Hepatocyte (in vitro differentiated cells): ENCODE results near the gene TLX2. TPM values are rescaled to one million over a fixed set of nuclear protein-coding genes. Genes with fewer than 3 reads are reported as not detected.

Experiments used
- DNase-seq: peaks from one replicate; pipeline ENCODE4 v3.0.0-alpha.2; 2016; ENCODE audit warnings: low spot score
- H2AFZ ChIP-seq: fragments of 200-600 bp; sonication (generic); 2 replicates; pipeline ENCODE4 v1.6.0; 2016; ENCODE audit warnings: antibody characterized with exemption, mild to moderate bottlenecking
- H3K27ac ChIP-seq: fragments of 200-600 bp; sonication (generic); 2 replicates; pipeline ENCODE4 v1.5.1; 2016; ENCODE audit warnings: mild to moderate bottlenecking
- H3K27me3 ChIP-seq: fragments of 200-600 bp; sonication (generic); 2 replicates; pipeline ENCODE4 v1.6.1; 2016
- H3K36me3 ChIP-seq: fragments of 200-600 bp; sonication (generic); replicated peaks from 2 replicates; pipeline ENCODE4 v1.5.1; 2016; ENCODE audit warnings: low read depth; ENCODE audit not compliant: insufficient read depth
- H3K4me1 ChIP-seq: fragments of 200-600 bp; sonication (generic); 2 replicates; pipeline ENCODE4 v1.5.1; 2016; ENCODE audit warnings: mild to moderate bottlenecking, moderate library complexity; ENCODE audit not compliant: insufficient read depth
- H3K4me2 ChIP-seq: fragments of 200-600 bp; sonication (generic); 2 replicates; pipeline ENCODE4 v1.6.0; 2016
- H3K4me3 ChIP-seq: fragments of 200-600 bp; sonication (generic); 2 replicates; pipeline ENCODE4 v1.5.1; 2016; ENCODE audit warnings: mild to moderate bottlenecking
- H3K79me2 ChIP-seq: fragments of 200-600 bp; sonication (generic); 2 replicates; pipeline ENCODE4 v1.6.0; 2017; ENCODE audit warnings: mild to moderate bottlenecking
- H3K9me2 ChIP-seq: fragments of 200-600 bp; sonication (generic); replicated peaks from 2 replicates; pipeline ENCODE4 v1.6.0; 2017; ENCODE audit warnings: mild to moderate bottlenecking; ENCODE audit not compliant: insufficient read depth
- H3K9me3 ChIP-seq: fragments of 200-600 bp; sonication (generic); 2 replicates; pipeline ENCODE4 v1.5.1; 2016; ENCODE audit warnings: low read depth, mild to moderate bottlenecking
- H4K20me1 ChIP-seq: fragments of 200-600 bp; sonication (generic); 2 replicates; pipeline ENCODE4 v1.6.0; 2016; ENCODE audit warnings: mild to moderate bottlenecking; ENCODE audit not compliant: insufficient read depth, poor library complexity, severe bottlenecking
- CTCF ChIP-seq: fragments of 200-600 bp; sonication (generic); IDR thresholded peaks from 2 replicates; pipeline ENCODE4 v1.5.1; 2016; ENCODE audit warnings: antibody characterized with exemption, mild to moderate bottlenecking; ENCODE audit not compliant: poor library complexity
- EZH2 ChIP-seq: fragments of 200-600 bp; sonication (generic); IDR thresholded peaks from 2 replicates; pipeline ENCODE4 v1.6.1; 2016; ENCODE audit warnings: antibody characterized with exemption, mild to moderate bottlenecking, borderline replicate concordance
- EZH2phosphoT487 ChIP-seq: fragments of 200-600 bp; sonication (generic); IDR thresholded peaks from one replicate; pipeline ENCODE4 v1.6.1; 2018; ENCODE audit warnings: antibody characterized with exemption, mild to moderate bottlenecking, low read depth, moderate library complexity; ENCODE audit not compliant: unreplicated experiment, severe bottlenecking
- WGBS: methylation state at CpG from one replicate; pipeline ENCODE4 v1.1.6; 2016; ENCODE audit warnings: low lambda C conversion rate; ENCODE audit errors: missing lambda C conversion rate; 5-methylcytosine and 5-hydroxymethylcytosine counted together
- polyA plus RNA-seq: library from polyadenylated mRNA; unstranded; fragments of >200 nt; fragmentation: Nextera tagmentation; extraction: Ambion mirVana; gene quantifications from 2 replicates; pipeline ENCODE4 v1.2.1, GENCODE V29; 2016
- total RNA-seq: library from RNA; depleted of rRNA; stranded (reverse); fragments of >200 nt; gene quantifications from 2 replicates; pipeline ENCODE4 v1.2.3, GENCODE V29; 2014

The TLX2 gene
- total and polyA plus RNA-seq, 2 experiments from 2014 or later: not detected

GRCh38 chr2:74536166-74536950 is 22.1 kb downstream of the TLX2 start:
- Histone ChIP-seq H3K79me2 (peaks cover under 1% of the 10 kb centered on the region), H4K20me1 (no peaks in the 10 kb centered on the region), H3K9me2 (no peaks in the 10 kb centered on the region), H3K4me1 (no peaks in the 10 kb centered on the region), H3K4me3 (no peak overlapping the region), H3K9me3 (no peaks in the 10 kb centered on the region), H3K36me3 (no peaks in the 10 kb centered on the region), H3K27ac (no peak overlapping the region), H3K27me3 (no peaks in the 10 kb centered on the region), H3K4me2 (no peak overlapping the region), H2AFZ (no peak overlapping the region)
- 90% methylated on average over 23 of the region's 23 CpGs for WGBS
- no peak for DNase-seq
- TF ChIP-seq CTCF (no peak), EZH2 (no peak), EZH2phosphoT487 (no peak)

GRCh38 chr2:74537140-74537539 is 22.9 kb downstream of the TLX2 start:
- 89% methylated on average over 4 of the region's 4 CpGs for WGBS
- DNase-seq: no peak

GRCh38 chr2:74538881-74539339 is 24.7 kb downstream of the TLX2 start:
- no peak overlapping the region for H3K4me2 ChIP-seq
- H4K20me1 ChIP-seq: no peaks in the 10 kb centered on the region
- no peak overlapping the region for H3K27ac ChIP-seq
- no peak for TF ChIP-seq CTCF
- TF ChIP-seq EZH2: no peak
- no peak for TF ChIP-seq EZH2phosphoT487
- no peaks in the 10 kb centered on the region for H3K79me2 ChIP-seq
- H3K4me1 ChIP-seq: no peaks in the 10 kb centered on the region
- H3K27me3 ChIP-seq: no peaks in the 10 kb centered on the region
- H3K9me3 ChIP-seq: no peaks in the 10 kb centered on the region
- no peak overlapping the region for H2AFZ ChIP-seq
- no peak for DNase-seq
- H3K36me3 ChIP-seq: no peaks in the 10 kb centered on the region
- 80% methylated on average over 7 of the region's 7 CpGs for WGBS
- no peak overlapping the region for H3K4me3 ChIP-seq
- no peaks in the 10 kb centered on the region for H3K9me2 ChIP-seq

More at GRCh38 chr2:74537140-74537539, 22.9 kb downstream of the TLX2 start:
- no peaks in the 10 kb centered on the region for H3K27me3 ChIP-seq
- no peaks in the 10 kb centered on the region for H3K4me1 ChIP-seq
- H3K4me2 ChIP-seq: no peak overlapping the region
- no peaks in the 10 kb centered on the region for H3K79me2 ChIP-seq
- no peaks in the 10 kb centered on the region for H3K9me3 ChIP-seq
- H3K27ac ChIP-seq: no peak overlapping the region
- no peaks in the 10 kb centered on the region for H4K20me1 ChIP-seq
- TF ChIP-seq CTCF (no peak), EZH2 (no peak), EZH2phosphoT487 (no peak)
- no peak overlapping the region for H3K4me3 ChIP-seq
- H2AFZ ChIP-seq: no peak overlapping the region
- no peaks in the 10 kb centered on the region for H3K36me3 ChIP-seq
- no peaks in the 10 kb centered on the region for H3K9me2 ChIP-seq
